CD4-positive, alpha-beta memory T cell (primary cell): Measurements from ENCODE around the gene CNTLN. TPM values are rescaled to one million over a fixed set of nuclear protein-coding genes. Genes with fewer than 3 reads are reported as not detected.
"Not testable (repeated sequence)": the region's sequence is repeated elsewhere in the genome, so short reads cannot be mapped to it uniquely, and the experiment has no call there.

ENCODE experiments used
- CTCF ChIA-PET: fragments of 350-600 bp; sonication (Branson Sonifier 250); formaldehyde crosslinking; loops from one replicate; lab custom pipeline; 2021; ENCODE audit warnings: inconsistent platforms; ENCODE audit not compliant: partially characterized antibody; lab: Charles Lee
- POLR2A ChIA-PET: fragments of 350-600 bp; sonication (Branson Sonifier 250); formaldehyde crosslinking; loops from one replicate; lab custom pipeline; 2021; ENCODE audit not compliant: partially characterized antibody; lab: Charles Lee
- DNase-seq, 5 donors: peaks; one replicate each; pipeline versions ENCODE4 v3.0.0 to v3.0.0-alpha.2; 2020 to 2022; ENCODE audit warnings: mixed read lengths in 1 of 5
- H3K27ac ChIP-seq: one replicate; pipeline ENCODE4 v1.7.0; 2013; ENCODE audit warnings: low read depth, low read length
- H3K27me3 ChIP-seq: 2 replicates; pipeline ENCODE4 v1.7.0; 2013; ENCODE audit warnings: mild to moderate bottlenecking, low read length, moderate library complexity; ENCODE audit not compliant: insufficient read depth
- H3K36me3 ChIP-seq: 2 replicates; pipeline ENCODE4 v1.7.0; 2013; ENCODE audit warnings: mild to moderate bottlenecking, low read length, moderate library complexity; ENCODE audit not compliant: insufficient read depth
- H3K4me1 ChIP-seq: 2 replicates; pipeline ENCODE4 v1.7.0; 2013; ENCODE audit warnings: mild to moderate bottlenecking, low read length, moderate library complexity; ENCODE audit not compliant: insufficient read depth
- H3K4me3 ChIP-seq, 2 donors: one replicate each; pipeline ENCODE4 v1.7.0; 2013; ENCODE audit warnings: low read length in 2 of 2, mild to moderate bottlenecking in 1 of 2
- H3K9me3 ChIP-seq, 2 donors: one replicate each; pipeline ENCODE4 v1.7.0; 2013; ENCODE audit warnings: low read length in 2 of 2, control low read depth in 1 of 2; ENCODE audit not compliant: control insufficient read depth in 1 of 2
- H3K27ac Mint-ChIP-seq, 7 donors: one replicate each; pipeline ENCODE4 v1.8.0; 2020 to 2021; ENCODE audit warnings: mixed read lengths in 7 of 7, mild to moderate bottlenecking in 6 of 7, inconsistent platforms in 3 of 7, moderate library complexity in 3 of 7
- H3K27me3 Mint-ChIP-seq, 2 donors: one replicate each; pipeline ENCODE4 v1.8.0; 2020 to 2021; ENCODE audit warnings: mixed read lengths in 2 of 2
- H3K36me3 Mint-ChIP-seq, 2 donors: one replicate each; pipeline ENCODE4 v1.8.0; 2020 to 2021; ENCODE audit warnings: mixed read lengths in 2 of 2, inconsistent platforms in 1 of 2, mild to moderate bottlenecking in 1 of 2
- H3K4me1 Mint-ChIP-seq, 4 donors: one replicate each; pipeline ENCODE4 v1.8.0; 2020 to 2021; ENCODE audit warnings: mixed read lengths in 4 of 4, mild to moderate bottlenecking in 1 of 4
- H3K4me3 Mint-ChIP-seq, 8 donors: one replicate each; pipeline ENCODE4 v1.8.0; 2020 to 2021; ENCODE audit warnings: mixed read lengths in 8 of 8, mild to moderate bottlenecking in 7 of 8, moderate library complexity in 6 of 8, inconsistent platforms in 3 of 8
- H3K9me3 Mint-ChIP-seq, 8 donors: one replicate each; pipeline ENCODE4 v1.8.0; 2020 to 2021; ENCODE audit warnings: mixed read lengths in 8 of 8, mild to moderate bottlenecking in 5 of 8, inconsistent platforms in 3 of 8, moderate library complexity in 1 of 8
- intact Hi-C: fragments of 100-400 bp; cut with micrococcal nuclease; formaldehyde crosslinking; loops from one replicate; pipeline ENCODE4 v1.15.1; 2023
- polyA plus RNA-seq, 2 donors: library from polyadenylated mRNA; unstranded; fragments of 300-500 nt; fragmentation: Illumina TruSeq; gene quantifications; one replicate each; pipeline ENCODE4 v1.2.3, GENCODE V29; 2021
- total RNA-seq, 2 experiments: library from RNA; stranded (reverse); gene quantifications; one replicate each; pipeline ENCODE4 v1.2.3, GENCODE V29; 2021

CNTLN gene
- total and polyA plus RNA-seq, 4 experiments from 2014 or later, result 0.03 to 0.15 (median 0.11) TPM; not detected in 1

DNA sequence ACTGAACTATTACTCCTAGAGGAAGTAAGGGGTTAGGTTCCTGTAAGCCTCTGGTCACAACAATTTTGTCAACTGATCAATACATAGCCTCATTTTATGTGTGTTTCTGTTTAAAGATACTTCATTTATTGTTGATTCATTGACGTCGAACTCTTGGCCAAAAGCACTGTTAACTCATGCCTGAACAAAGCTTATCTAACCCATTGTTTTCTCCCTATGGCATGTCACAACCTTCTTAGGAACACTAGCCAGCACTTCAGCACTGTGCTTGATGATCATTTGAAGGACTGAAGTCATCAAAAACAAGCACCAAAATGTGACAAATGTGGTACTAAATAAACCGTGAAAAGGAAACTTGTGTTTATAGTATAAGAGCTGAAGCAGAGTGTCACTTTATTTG lies 13.5 kb downstream of the CNTLN start:
- no peaks in the 10 kb centered on the region for H3K27me3 ChIP-seq
- H3K27ac Mint-ChIP-seq, result no peak overlapping the region
- CTCF ChIA-PET, result no interaction called here
- peaks cover 0 to 33% (median 14%) of the 10 kb centered on the region in 8 donors for H3K9me3 Mint-ChIP-seq
- no peaks in the 10 kb centered on the region for H3K36me3 Mint-ChIP-seq
- no peaks in the 10 kb centered on the region for H3K4me1 ChIP-seq
- no peaks in the 10 kb centered on the region for H3K4me1 Mint-ChIP-seq
- POLR2A ChIA-PET, result no interaction called here
- no peaks in the 10 kb centered on the region for H3K27me3 Mint-ChIP-seq
- no peak overlapping the region for H3K4me3 ChIP-seq
- intact Hi-C loops, result no loop called here
- H3K9me3 ChIP-seq, result no peaks in the 10 kb centered on the region
- H3K4me3 Mint-ChIP-seq, result no peak overlapping the region
- no peak for DNase-seq
- no peak overlapping the region for H3K27ac ChIP-seq
- H3K36me3 ChIP-seq, result no peaks in the 10 kb centered on the region

DNA sequence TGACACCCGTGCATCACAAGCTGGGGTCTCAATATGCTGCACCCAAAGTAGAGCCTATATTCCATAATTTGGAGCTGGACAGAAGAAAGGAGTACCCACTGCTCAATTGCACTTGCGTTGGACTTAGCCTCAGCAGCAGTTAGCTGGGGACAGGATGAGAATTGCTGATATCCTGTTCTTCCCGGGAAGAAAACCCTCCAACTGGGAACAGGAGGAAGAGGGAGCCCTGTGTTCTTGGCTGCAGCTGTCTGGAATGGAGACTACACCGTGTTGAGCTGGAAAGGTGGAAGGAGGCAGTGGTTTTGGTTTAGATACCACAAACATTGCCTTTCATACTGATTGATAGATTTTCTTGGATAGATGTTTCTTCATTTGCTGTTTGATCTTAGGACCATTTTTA lies 24.6 kb downstream of the CNTLN start:
- intact Hi-C loops, result no loop called here
- POLR2A ChIA-PET, result no interaction called here
- no peak overlapping the region for H3K27ac ChIP-seq

DNA sequence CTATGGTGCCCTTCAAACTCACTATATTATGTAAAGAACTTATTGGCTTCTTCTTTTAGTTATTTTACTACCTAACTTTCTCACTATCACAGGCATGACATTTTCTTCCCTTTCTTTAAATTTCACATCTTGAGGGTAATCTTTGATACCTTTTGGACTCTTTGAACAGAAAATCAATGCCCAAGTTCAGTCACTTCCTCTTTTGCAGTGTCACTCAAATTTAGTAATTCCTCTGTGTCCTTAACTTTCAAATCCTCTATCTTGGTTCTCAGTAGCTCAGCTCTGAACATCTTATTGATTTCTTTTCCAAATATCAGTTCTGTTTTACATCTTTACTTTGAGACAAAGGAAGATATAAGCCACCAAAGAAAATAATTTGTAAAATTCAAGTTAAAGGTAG lies 25.5 kb downstream of the CNTLN start:
- H3K9me3 Mint-ChIP-seq, result peaks cover 0 to 19% (median 10%) of the 10 kb centered on the region in 8 donors
- H3K4me1 Mint-ChIP-seq, result no peaks in the 10 kb centered on the region
- no peak for DNase-seq
- H3K4me3 ChIP-seq, result no peak overlapping the region
- CTCF ChIA-PET, result no interaction called here
- no peaks in the 10 kb centered on the region for H3K27me3 ChIP-seq
- H3K4me3 Mint-ChIP-seq, result no peak overlapping the region
- H3K27ac ChIP-seq, result no peak overlapping the region
- no peaks in the 10 kb centered on the region for H3K27me3 Mint-ChIP-seq
- H3K9me3 ChIP-seq, result no peaks in the 10 kb centered on the region
- no peak overlapping the region for H3K27ac Mint-ChIP-seq
- intact Hi-C loops, result no loop called here
- no peaks in the 10 kb centered on the region for H3K36me3 ChIP-seq
- POLR2A ChIA-PET, result no interaction called here
- no peaks in the 10 kb centered on the region for H3K4me1 ChIP-seq
- H3K36me3 Mint-ChIP-seq, result peaks cover 0 to 2% of the 10 kb centered on the region in 2 donors

More for the DNA sequence above, 24.6 kb downstream of the CNTLN start:
- Mint-ChIP-seq H3K27me3 (no peaks in the 10 kb centered on the region), H3K4me1 (no peaks in the 10 kb centered on the region), H3K27ac (no peak overlapping the region), H3K4me3 (no peak overlapping the region), H3K36me3 (peaks cover 0 to 2% of the 10 kb centered on the region in 2 donors), H3K9me3 (peaks cover 0 to 20% (median 12%) of the 10 kb centered on the region in 8 donors)
- CTCF ChIA-PET, result no interaction called here
- Histone ChIP-seq H3K4me1 (no peaks in the 10 kb centered on the region), H3K36me3 (no peaks in the 10 kb centered on the region), H3K27me3 (no peaks in the 10 kb centered on the region), H3K9me3 (no peaks in the 10 kb centered on the region), H3K4me3 (no peak overlapping the region)
- no peak for DNase-seq

DNA sequence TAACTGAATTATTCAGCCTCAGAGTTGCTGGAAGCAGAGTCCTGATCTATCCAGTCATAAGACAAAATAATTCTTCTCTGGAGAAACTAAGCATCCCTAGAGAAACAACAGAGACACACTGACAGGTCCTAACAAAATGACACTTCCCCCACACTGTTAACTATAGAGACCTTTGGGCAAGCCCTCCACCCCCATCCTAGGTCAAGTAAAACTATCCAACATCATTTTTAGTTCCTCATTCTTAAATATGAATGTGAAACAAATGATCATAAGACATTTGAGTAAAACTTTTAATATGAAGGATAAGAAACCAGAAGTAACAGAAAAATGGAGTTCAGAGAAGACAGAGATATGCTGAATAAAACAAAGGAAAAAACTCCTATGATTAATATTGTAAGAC lies 30.9 kb downstream of the CNTLN start:
- Mint-ChIP-seq H3K27me3 (no peaks in the 10 kb centered on the region), H3K4me3 (no peak overlapping the region), H3K9me3 (peaks cover 0 to 29% (median 7%) of the 10 kb centered on the region in 8 donors), H3K4me1 (no peaks in the 10 kb centered on the region), H3K27ac (no peak overlapping the region), H3K36me3 (no peaks in the 10 kb centered on the region)
- intact Hi-C loops, result no loop called here
- Histone ChIP-seq H3K4me3 (no peak overlapping the region), H3K27ac (no peak overlapping the region), H3K27me3 (no peaks in the 10 kb centered on the region), H3K4me1 (no peaks in the 10 kb centered on the region), H3K36me3 (no peaks in the 10 kb centered on the region), H3K9me3 (no peaks in the 10 kb centered on the region)
- POLR2A ChIA-PET, result no interaction called here
- DNase-seq, result no peak
- CTCF ChIA-PET, result no interaction called here

DNA sequence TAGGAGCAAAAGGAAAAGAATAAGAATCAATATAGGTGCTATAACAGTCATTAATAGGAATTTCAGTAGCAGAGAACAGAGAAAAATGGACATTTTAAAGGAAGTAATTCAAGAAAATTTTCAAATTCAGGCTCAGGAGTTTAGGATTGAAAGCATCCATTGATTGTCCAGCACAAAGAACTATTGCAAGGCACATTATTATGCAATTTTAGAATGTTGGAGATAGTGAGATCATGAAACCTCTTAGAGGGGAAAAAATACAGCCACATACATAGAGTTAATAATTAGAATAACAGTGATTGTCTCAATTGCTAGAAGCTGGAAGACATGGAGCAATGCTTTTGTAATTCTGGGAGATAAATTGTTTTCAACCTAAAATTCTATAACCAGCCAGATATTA lies 31.5 kb downstream of the CNTLN start:
- no peak overlapping the region for H3K4me3 ChIP-seq
- Mint-ChIP-seq H3K4me3 (no peak overlapping the region), H3K27ac (no peak overlapping the region), H3K4me1 (no peaks in the 10 kb centered on the region), H3K36me3 (no peaks in the 10 kb centered on the region), H3K9me3 (peaks cover 0 to 29% (median 7%) of the 10 kb centered on the region in 8 donors), H3K27me3 (no peaks in the 10 kb centered on the region)
- H3K4me1 ChIP-seq, result no peaks in the 10 kb centered on the region
- H3K27me3 ChIP-seq, result no peaks in the 10 kb centered on the region
- H3K27ac ChIP-seq, result no peak overlapping the region
- ChIA-PET POLR2A (no interaction called here), CTCF (no interaction called here)
- H3K36me3 ChIP-seq, result no peaks in the 10 kb centered on the region
- no peaks in the 10 kb centered on the region for H3K9me3 ChIP-seq
- intact Hi-C loops, result no loop called here
- DNase-seq, result no peak

GRCh38 chr9:17171309-17172094 lies 36.7 kb downstream of the CNTLN start:
- H3K36me3 ChIP-seq, result no peaks in the 10 kb centered on the region
- POLR2A ChIA-PET, result no interaction called here
- H3K27me3 Mint-ChIP-seq, result no peaks in the 10 kb centered on the region

DNA sequence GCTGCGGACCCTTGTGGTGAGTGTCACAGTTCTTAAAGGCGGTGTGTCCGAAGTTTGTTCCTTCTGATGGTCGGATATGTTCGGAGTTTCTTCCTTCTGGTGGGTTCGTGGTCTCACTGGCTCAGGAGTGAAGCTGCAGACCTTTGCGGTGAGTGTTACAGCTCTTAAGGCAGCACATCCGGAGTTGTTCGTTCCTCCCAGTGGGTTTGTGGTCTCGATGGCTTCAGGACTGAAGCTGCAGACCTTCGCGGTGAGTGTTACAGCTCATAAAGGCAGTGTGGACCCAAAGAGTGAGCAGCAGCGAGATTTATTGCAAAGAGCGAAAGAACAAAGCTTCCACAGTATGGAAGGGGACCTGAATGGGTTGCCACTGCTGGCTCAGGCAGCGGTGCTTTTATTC lies 42.7 kb downstream of the CNTLN start:
- H3K4me1 ChIP-seq, H3K4me3 Mint-ChIP-seq, DNase-seq, CTCF ChIA-PET, H3K36me3 ChIP-seq, H3K27me3 Mint-ChIP-seq, intact Hi-C loops, H3K9me3 ChIP-seq, H3K27me3 ChIP-seq, H3K36me3 Mint-ChIP-seq, POLR2A ChIA-PET, H3K27ac Mint-ChIP-seq, H3K27ac ChIP-seq, H3K4me1 Mint-ChIP-seq, H3K4me3 ChIP-seq: not testable (repeated sequence)
- peaks cover 0 to 36% (median 12%) of the 10 kb centered on the region in 8 donors for H3K9me3 Mint-ChIP-seq

More at GRCh38 chr9:17171309-17172094, 36.7 kb downstream of the CNTLN start:
- no peak for DNase-seq
- H3K4me1 Mint-ChIP-seq, result no peaks in the 10 kb centered on the region
- Histone ChIP-seq H3K4me3 (no peak overlapping the region), H3K4me1 (no peaks in the 10 kb centered on the region), H3K9me3 (peaks cover 0 to 3% of the 10 kb centered on the region in 2 donors), H3K27ac (no peak overlapping the region), H3K27me3 (no peaks in the 10 kb centered on the region)
- no peaks in the 10 kb centered on the region for H3K36me3 Mint-ChIP-seq
- intact Hi-C loops, result no loop called here
- CTCF ChIA-PET, result no interaction called here
- H3K4me3 Mint-ChIP-seq, result no peak overlapping the region
- H3K27ac Mint-ChIP-seq, result no peak overlapping the region
- peaks cover 0 to 33% (median 5%) of the 10 kb centered on the region in 8 donors for H3K9me3 Mint-ChIP-seq
